Mesenteric fat pad (tissue), 1 donor: ENCODE measurements around the gene KCNIP4. TPM values are rescaled to one million over a fixed set of nuclear protein-coding genes. Genes with fewer than 3 reads are reported as not detected.

Source experiments
- DNase-seq: peaks from one replicate; pipeline ENCODE4 v3.0.0-alpha.2; 2020; ENCODE audit warnings: low spot score
- total RNA-seq: library from RNA; stranded (reverse); fragmentation: NEBNext Ultra II Directional; extraction: Animal tissue kit (Norgen Biotek cat#: 25700); gene quantifications from one replicate; pipeline ENCODE4 v1.2.1, GENCODE V29; 2021
- donor health status: DM: yes; HTN: yes; CAD: no.

The KCNIP4 gene
- total RNA-seq, 1 donor from 2014 or later: not detected

GRCh38 chr4:21901831-21902230 is 46.7 kb downstream of the KCNIP4 start:
- no peak for DNase-seq

GRCh38 chr4:21901281-21901680 is 47.3 kb downstream of the KCNIP4 start:
- DNase-seq: no peak

GRCh38 chr4:21900211-21900610 is 48.4 kb downstream of the KCNIP4 start:
- DNase-seq: no peak

GRCh38 chr4:21898101-21898500 is 50.5 kb downstream of the KCNIP4 start:
- DNase-seq: no peak

- no peak for DNase-seq
Measured at GRCh38 chr4:21896767-21897166, 51.8 kb downstream of the KCNIP4 start.

- DNase-seq: no peak
Measured at GRCh38 chr4:21893136-21893535, 55.4 kb downstream of the KCNIP4 start.

- no peak for DNase-seq
Measured at GRCh38 chr4:21890231-21890630, 58.3 kb downstream of the KCNIP4 start.

- DNase-seq: no peak
Measured at GRCh38 chr4:21888195-21888976, 60.2 kb downstream of the KCNIP4 start.

- DNase-seq: no peak
Measured at GRCh38 chr4:21887481-21887880, 61.1 kb downstream of the KCNIP4 start.

GRCh38 chr4:21885770-21886169 is 62.8 kb downstream of the KCNIP4 start:
- no peak for DNase-seq

GRCh38 chr4:21885241-21885640 is 63.3 kb downstream of the KCNIP4 start:
- DNase-seq: no peak

- DNase-seq: no peak
Measured at GRCh38 chr4:21884615-21885014, 64.0 kb downstream of the KCNIP4 start.

- DNase-seq: no peak
Measured at GRCh38 chr4:21882051-21882839, 66.3 kb downstream of the KCNIP4 start.

- DNase-seq: no peak
Measured at GRCh38 chr4:21879187-21879586, 69.4 kb downstream of the KCNIP4 start.

GRCh38 chr4:21876711-21877110 is 71.9 kb downstream of the KCNIP4 start:
- no peak for DNase-seq

- DNase-seq: no peak
Measured at GRCh38 chr4:21873145-21873544, 75.4 kb downstream of the KCNIP4 start.

GRCh38 chr4:21872101-21872500 is 76.5 kb downstream of the KCNIP4 start:
- no peak for DNase-seq

- no peak for DNase-seq
Measured at GRCh38 chr4:21869978-21870745, 78.4 kb downstream of the KCNIP4 start.

- DNase-seq: no peak
Measured at GRCh38 chr4:21864686-21865085, 83.9 kb downstream of the KCNIP4 start.

GRCh38 chr4:21862917-21863316 is 85.7 kb downstream of the KCNIP4 start:
- no peak for DNase-seq

- no peak for DNase-seq
Measured at GRCh38 chr4:21858971-21859370, 89.6 kb downstream of the KCNIP4 start.

GRCh38 chr4:21856754-21857153 is 91.8 kb downstream of the KCNIP4 start:
- DNase-seq: no peak
